SK-N-SH (cell line): ENCODE data around the gene NCK1. TPM values are rescaled to one million over a fixed set of nuclear protein-coding genes. Genes with fewer than 3 reads are reported as not detected.

ENCODE experiments used
- CTCF ChIA-PET: fragments of 300-600, 350-600 bp; formaldehyde crosslinking; extraction: SDS; loops from one replicate; lab custom pipeline; 2021; lab: Yijun Ruan, JAX
- POLR2A ChIA-PET: fragments of 350-600 bp; sonication (Branson Sonifier 250); formaldehyde crosslinking; extraction: SDS; loops from one replicate; lab custom pipeline; 2020; ENCODE audit warnings: antibody characterized with exemption, inconsistent platforms; lab: Yijun Ruan, JAX
- DNase-seq: peaks from one replicate; pipeline ENCODE4 v3.0.0; 2012
- H2AFZ ChIP-seq: fragments of 200-600 bp; sonication (generic); 2 replicates; pipeline ENCODE4 v1.8.1; 2016; ENCODE audit warnings: antibody characterized with exemption, mild to moderate bottlenecking, low read depth
- H3F3A ChIP-seq: fragments of 200-600 bp; sonication (generic); replicated peaks from 2 replicates; pipeline ENCODE3; 2016; ENCODE audit warnings: antibody characterized with exemption, mild to moderate bottlenecking; ENCODE audit not compliant: insufficient read depth
- H3K27ac ChIP-seq, 2 experiments: fragments of 200-500 bp in 1 of 2; fragments of 200-600 bp in 1 of 2; sonication (Bioruptor generic) in 1 of 2; sonication (generic), shearing (Covaris generic) in 1 of 2; 2 replicates each; pipeline versions ENCODE4 v1.5.1 to v1.6.1; 2014 to 2016; ENCODE audit warnings: low read depth in 2 of 2, inconsistent platforms in 1 of 2, low read length in 1 of 2, mild to moderate bottlenecking in 1 of 2, mixed read lengths in 1 of 2
- H3K27me3 ChIP-seq: fragments of 200-600 bp; sonication (generic), shearing (Covaris generic); 2 replicates; pipeline ENCODE4 v1.6.1; 2016; ENCODE audit warnings: mixed run types; ENCODE audit not compliant: insufficient read depth
- H3K36me3 ChIP-seq, 2 experiments: fragments of 200-500 bp in 1 of 2; fragments of 200-600 bp in 1 of 2; sonication (Bioruptor generic) in 1 of 2; sonication (generic) in 1 of 2; replicated peaks in 1 of 2; 2 replicates each; pipeline versions ENCODE3 to v1.5.1; 2014 to 2016; ENCODE audit warnings: low read length in 1 of 2, mild to moderate bottlenecking in 1 of 2; ENCODE audit not compliant: insufficient read depth in 2 of 2, control insufficient read depth in 1 of 2
- H3K4me1 ChIP-seq, 2 experiments: fragments of 200-500 bp in 1 of 2; fragments of 200-600 bp in 1 of 2; sonication (Bioruptor generic) in 1 of 2; sonication (generic), shearing (Covaris generic) in 1 of 2; 2 replicates each; pipeline versions ENCODE4 v1.5.1 to v1.6.1; 2014 to 2016; ENCODE audit warnings: low read depth in 1 of 2, low read length in 1 of 2, mixed run types in 1 of 2; ENCODE audit not compliant: insufficient read depth in 2 of 2, control insufficient read depth in 1 of 2
- H3K4me2 ChIP-seq: fragments of 200-600 bp; sonication (generic), shearing (Covaris generic); 2 replicates; pipeline ENCODE4 v1.6.1; 2017; ENCODE audit warnings: mixed run types
- H3K4me3 ChIP-seq, 2 experiments: fragments of 200-500 bp in 1 of 2; fragments of 200-600 bp in 1 of 2; sonication (Bioruptor generic) in 1 of 2; sonication (generic), shearing (Covaris generic) in 1 of 2; 2 replicates each; pipeline versions ENCODE4 v1.5.1 to v1.8.1; 2014 to 2016; ENCODE audit warnings: low read depth in 2 of 2, inconsistent platforms in 1 of 2, low read length in 1 of 2, mild to moderate bottlenecking in 1 of 2, mixed read lengths in 1 of 2, moderate library complexity in 1 of 2
- H3K79me2 ChIP-seq: fragments of 200-600 bp; sonication (generic); 2 replicates; pipeline ENCODE4 v1.8.1; 2017; ENCODE audit warnings: mild to moderate bottlenecking; ENCODE audit not compliant: insufficient read depth
- H3K9ac ChIP-seq: fragments of 200-600 bp; sonication (generic); 2 replicates; pipeline ENCODE4 v1.6.1; 2017; ENCODE audit warnings: mixed run types
- H3K9me2 ChIP-seq: fragments of 200-600 bp; sonication (generic); 2 replicates; pipeline ENCODE4 v1.6.1; 2017; ENCODE audit warnings: mixed run types
- H3K9me3 ChIP-seq: fragments of 200-600 bp; sonication (generic); 2 replicates; pipeline ENCODE4 v1.6.1; 2017; ENCODE audit warnings: mixed run types, mild to moderate bottlenecking, moderate library complexity
- H4K20me1 ChIP-seq: fragments of 200-600 bp; sonication (generic); 2 replicates; pipeline ENCODE4 v1.6.1; 2017; ENCODE audit warnings: mild to moderate bottlenecking, mixed run types; ENCODE audit not compliant: insufficient read depth
- ELF1 ChIP-seq: IDR thresholded peaks from 2 replicates; pipeline ENCODE4 v1.4.0; 2012
- EZH2phosphoT487 ChIP-seq: fragments of 200-600 bp; sonication (generic); IDR thresholded peaks from 2 replicates; pipeline ENCODE4 v1.6.1; 2017; ENCODE audit warnings: low read depth, mixed run types, mild to moderate bottlenecking, antibody characterized with exemption, moderate library complexity, borderline replicate concordance
- FOXJ3 ChIP-seq: sonication (generic); formaldehyde crosslinking; IDR thresholded peaks from 2 replicates; pipeline ENCODE4 v1.5.1; 2020; ENCODE audit warnings: mild to moderate bottlenecking, missing genetic modification reagents
- FOXM1 ChIP-seq: IDR thresholded peaks from 2 replicates; pipeline ENCODE4 v1.4.0; 2012; ENCODE audit warnings: low read depth, mild to moderate bottlenecking
- GABPA ChIP-seq: IDR thresholded peaks from 2 replicates; pipeline ENCODE4 v1.4.0; 2012; ENCODE audit warnings: low read depth, mild to moderate bottlenecking
- MAX ChIP-seq: IDR thresholded peaks from 2 replicates; pipeline ENCODE4 v1.4.0; 2012; ENCODE audit warnings: low read depth
- MEF2A ChIP-seq: IDR thresholded peaks from 2 replicates; pipeline ENCODE4 v1.4.0; 2012; ENCODE audit warnings: low read depth, borderline replicate concordance
- NFIC ChIP-seq: IDR thresholded peaks from 2 replicates; pipeline ENCODE4 v1.4.0; 2012; ENCODE audit warnings: borderline replicate concordance
- NRF1 ChIP-seq: IDR thresholded peaks from 2 replicates; pipeline ENCODE4 v1.6.1; 2012; ENCODE audit warnings: low read depth, mild to moderate bottlenecking, low read length
- POLR2AphosphoS5 ChIP-seq: IDR thresholded peaks from 2 replicates; pipeline ENCODE4 v1.6.1; 2012; ENCODE audit warnings: low read depth, low read length
- REST ChIP-seq: IDR thresholded peaks from 2 replicates; pipeline ENCODE4 v1.6.1; 2012; ENCODE audit warnings: mild to moderate bottlenecking, low read depth, low read length, moderate library complexity
- RFX5 ChIP-seq: IDR thresholded peaks from 2 replicates; pipeline ENCODE4 v1.6.1; 2012; ENCODE audit warnings: mild to moderate bottlenecking, improper control_type of control experiment, low read length
- RXRA ChIP-seq: IDR thresholded peaks from 2 replicates; pipeline ENCODE4 v1.4.0; 2012; ENCODE audit warnings: low read depth, mild to moderate bottlenecking, borderline replicate concordance
- SMC3 ChIP-seq: IDR thresholded peaks from 2 replicates; pipeline ENCODE4 v1.6.1; 2012; ENCODE audit warnings: low read depth, low read length, improper control_type of control experiment
- USF2 ChIP-seq: fragments of 150-350 bp; IDR thresholded peaks from 2 replicates; pipeline ENCODE4 v1.6.1; 2017; ENCODE audit warnings: antibody characterized with exemption, low read length, low read depth, borderline replicate concordance
- YY1 ChIP-seq: IDR thresholded peaks from 2 replicates; pipeline ENCODE4 v1.4.0; 2012; ENCODE audit warnings: low read depth, mild to moderate bottlenecking
- ZBTB33 ChIP-seq: IDR thresholded peaks from 2 replicates; pipeline ENCODE4 v1.4.0; 2012; ENCODE audit warnings: low read depth, borderline replicate concordance
- WGBS: methylation state at CpG from one replicate; pipeline ENCODE4 v1.1.6; 2017; ENCODE audit warnings: low lambda C conversion rate; 5-methylcytosine and 5-hydroxymethylcytosine counted together
- polyA plus RNA-seq, 3 experiments: library from polyadenylated mRNA; depleted of rRNA; stranded (reverse); fragments of >200 nt; gene quantifications; 2 replicates each; pipeline ENCODE4 v1.2.3, GENCODE V29; 2012

The NCK1 gene
- polyA plus RNA-seq, 1 of the 3 experiments (the other 2 are of a cell fraction): 16.2 TPM

- no peak overlapping the region for H2AFZ ChIP-seq
- H3K9ac ChIP-seq: no peak overlapping the region
- no peaks in the 10 kb centered on the region for H3K27me3 ChIP-seq
- 100% methylated on average over 3 of the region's 5 CpGs for WGBS
- no peak for DNase-seq
- H3K79me2 ChIP-seq: peaks cover 100% of the 10 kb centered on the region
- H3K27ac ChIP-seq: no peak overlapping the region
- H3K4me3 ChIP-seq: no peak overlapping the region
- H3F3A ChIP-seq: peaks cover 11% of the 10 kb centered on the region
- H4K20me1 ChIP-seq: peaks cover 20% of the 10 kb centered on the region
- ChIA-PET POLR2A (no interaction called here), CTCF (interaction anchor here (0.6 kb wide), 1 partner anchor 203 kb away, joined by 4 read pairs; no protein-coding TSS in a partner anchor)
- peaks cover 0 to 16% of the 10 kb centered on the region in 2 experiments for H3K36me3 ChIP-seq
- no peaks in the 10 kb centered on the region; a peak in 1 of 4 replicates for H3K4me1 ChIP-seq
- peaks cover 3% of the 10 kb centered on the region; the same call in 1 of the 2 replicates for H3K9me3 ChIP-seq
- H3K4me2 ChIP-seq: no peak overlapping the region
- no peaks in the 10 kb centered on the region for H3K9me2 ChIP-seq
- no peak for TF ChIP-seq YY1
- TF ChIP-seq NFIC: no peak
- TF ChIP-seq FOXM1: no peak
- TF ChIP-seq SMC3: no peak
- no peak for TF ChIP-seq MEF2A
- TF ChIP-seq FOXJ3 (CRISPR knock-in tag): no peak
- no peak for TF ChIP-seq EZH2phosphoT487
- no peak for TF ChIP-seq REST
- TF ChIP-seq RXRA: no peak
- TF ChIP-seq POLR2AphosphoS5: no peak
- TF ChIP-seq NRF1: no peak
Measured at GRCh38 chr3:136906725-136907124, 44.7 kb downstream of the NCK1 start.

GRCh38 chr3:136908297-136908696 is 46.3 kb downstream of the NCK1 start:
- no peak overlapping the region for H3K4me2 ChIP-seq
- no peak overlapping the region for H2AFZ ChIP-seq
- ChIA-PET POLR2A (no interaction called here), CTCF (no interaction called here)
- no peak for DNase-seq
- H3K9me2 ChIP-seq: no peaks in the 10 kb centered on the region
- peaks cover 0 to 13% of the 10 kb centered on the region in 2 experiments for H3K36me3 ChIP-seq
- no peaks in the 10 kb centered on the region for H3K27me3 ChIP-seq
- peaks cover 11% of the 10 kb centered on the region for H3F3A ChIP-seq
- peaks cover 20% of the 10 kb centered on the region for H4K20me1 ChIP-seq
- 100% methylated on average over 2 of the region's 2 CpGs for WGBS
- peaks cover 100% of the 10 kb centered on the region for H3K79me2 ChIP-seq
- H3K4me3 ChIP-seq: no peak overlapping the region
- H3K27ac ChIP-seq: no peak overlapping the region
- peaks cover 3% of the 10 kb centered on the region; the same call in 1 of the 2 replicates for H3K9me3 ChIP-seq
- no peaks in the 10 kb centered on the region; a peak in 1 of 4 replicates for H3K4me1 ChIP-seq
- H3K9ac ChIP-seq: no peak overlapping the region
- TF ChIP-seq ZBTB33 (no peak), USF2 (no peak), ELF1 (no peak), MAX (no peak), REST (no peak), GABPA (no peak), RFX5 (no peak), NFIC (no peak), FOXM1 (no peak), FOXJ3 (CRISPR knock-in tag) (no peak)
